ENCODE measurements around the gene HMGCR. TPM values are rescaled to one million over a fixed set of nuclear protein-coding genes. Genes with fewer than 3 reads are reported as not detected.

HMGCR gene
- total RNA-seq, 1 experiment from 2014 or later, result 101 TPM

- no peaks in the 10 kb centered on the region for H3K9me3 ChIP-seq (ENCODE audit: control insufficient read depth in 1 of 2, insufficient read depth in 1 of 2, low read depth in 1 of 2, low read length in 2 of 2)
- DNase-seq (ENCODE audit: low read depth, low spot score) (no peak), ATAC-seq (no peak)
- H4K20me1 ChIP-seq (ENCODE audit: insufficient read depth), result peaks cover 8% of the 10 kb centered on the region; the same call in 1 of the 2 replicates
- H3K4me3 ChIP-seq (replicated peaks in 1 of 2; ENCODE audit: low read depth in 1 of 2, low read length in 2 of 2), result no peak overlapping the region
- POLR2A ChIA-PET, result no interaction called here
- H3K79me2 ChIP-seq (ENCODE audit: insufficient read depth, low read length), result peaks cover 77% of the 10 kb centered on the region
- TF ChIP-seq EZH2 (IDR thresholded peaks at IDR 0.05) (no peak), ZBTB33 (IDR thresholded peaks at IDR 0.05; ENCODE audit: extremely low read depth, insufficient replicate concordance, low read length) (no peak), SIN3A (IDR thresholded peaks at IDR 0.05; ENCODE audit: low read depth) (no peak), ZNF274 (IDR thresholded peaks at IDR 0.05; ENCODE audit: low read depth, low read length) (no peak), POLR2AphosphoS5 (IDR thresholded peaks at IDR 0.05; ENCODE audit: low read depth, low read length) (no peak), CBX3 (IDR thresholded peaks at IDR 0.05; ENCODE audit: low read depth) (no peak), ZFX (IDR thresholded peaks at IDR 0.05) (no peak), POLR2A (IDR thresholded peaks at IDR 0.05; ENCODE audit: borderline replicate concordance, extremely low read depth, insufficient read depth, insufficient read length) (no peak), CTCF (IDR thresholded peaks at IDR 0.05 in 2 of 3, conservative IDR thresholded peaks at IDR 0.05 in 1 of 3; ENCODE audit: borderline replicate concordance in 1 of 3, insufficient read depth in 1 of 3, low read depth in 2 of 3, low read length in 2 of 3) (no peak)
- TF ChIP-seq, protein P1, sequence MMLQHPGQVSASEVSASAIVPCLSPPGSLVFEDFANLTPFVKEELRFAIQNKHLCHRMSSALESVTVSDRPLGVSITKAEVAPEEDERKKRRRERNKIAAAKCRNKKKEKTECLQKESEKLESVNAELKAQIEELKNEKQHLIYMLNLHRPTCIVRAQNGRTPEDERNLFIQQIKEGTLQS (IDR thresholded peaks at IDR 0.05), result no peak
- TF ChIP-seq, protein P2, sequence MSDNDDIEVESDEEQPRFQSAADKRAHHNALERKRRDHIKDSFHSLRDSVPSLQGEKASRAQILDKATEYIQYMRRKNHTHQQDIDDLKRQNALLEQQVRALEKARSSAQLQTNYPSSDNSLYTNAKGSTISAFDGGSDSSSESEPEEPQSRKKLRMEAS (IDR thresholded peaks at IDR 0.05), result no peak
- H3K27ac ChIP-seq (ENCODE audit: low read depth, low read length), result no peak overlapping the region
- H3K4me2 ChIP-seq (ENCODE audit: low read length), result no peak overlapping the region
- no peaks in the 10 kb centered on the region for H3K9me2 ChIP-seq (ENCODE audit: insufficient read depth)
- BruUV-seq (replicated peaks), result no TSS peak
- H3K27me3 ChIP-seq (ENCODE audit: insufficient read depth, low read length), result no peaks in the 10 kb centered on the region
- H2AFZ ChIP-seq (ENCODE audit: low read depth, low read length, poor library complexity, severe bottlenecking), result no peak overlapping the region
- intact Hi-C loops (cut with micrococcal nuclease), result no loop called here
- peaks cover 7 to 9% of the 10 kb centered on the region in 2 experiments; a peak in 3 of 4 replicates for H3K4me1 ChIP-seq (ENCODE audit: control insufficient read depth in 1 of 2, insufficient read depth in 2 of 2, low read length in 2 of 2)
- H3K36me3 ChIP-seq (ENCODE audit: control insufficient read depth in 1 of 2, insufficient read depth in 2 of 2, low read length in 2 of 2), result peaks cover 27 to 39% of the 10 kb centered on the region in 2 experiments
- RAD21 ChIA-PET (ENCODE audit: low non-redundant PET in 1 of 2, low total read pairs in 2 of 2, uncharacterized antibody in 2 of 2, unreplicated experiment in 2 of 2), result no interaction called here
- no peak overlapping the region for H3K9ac ChIP-seq (ENCODE audit: low read length)
- CTCF ChIA-PET, result no interaction called here
These were observed 5.8 kb downstream of the HMGCR start for GRCh38 chr5:75342836-75343235.
